Measurements from ENCODE around the gene PDE4D.

GRCh38 chr5:59332236-59332973, 561.1 kb downstream of the PDE4D start:
- TF ChIP-seq CTCF (IDR thresholded peaks at IDR 0.05) (no peak), POLR2A (IDR thresholded peaks at IDR 0.05) (no peak)

All from right lobe of liver (tissue), 4 donors.